HG03108 (cell line): ENCODE measurements around the gene WIPF3.
"Not testable (repeated sequence)": the region's sequence is repeated elsewhere in the genome, so short reads cannot be mapped to it uniquely, and the experiment has no call there.

Experiments
- ATAC-seq: cut with Tn5 transposase; IDR thresholded peaks from one replicate; pipeline ENCODE4 v1.9.1; 2021; ENCODE audit warnings: moderate library complexity; ENCODE audit not compliant: unreplicated experiment

The WIPF3 gene

DNA sequence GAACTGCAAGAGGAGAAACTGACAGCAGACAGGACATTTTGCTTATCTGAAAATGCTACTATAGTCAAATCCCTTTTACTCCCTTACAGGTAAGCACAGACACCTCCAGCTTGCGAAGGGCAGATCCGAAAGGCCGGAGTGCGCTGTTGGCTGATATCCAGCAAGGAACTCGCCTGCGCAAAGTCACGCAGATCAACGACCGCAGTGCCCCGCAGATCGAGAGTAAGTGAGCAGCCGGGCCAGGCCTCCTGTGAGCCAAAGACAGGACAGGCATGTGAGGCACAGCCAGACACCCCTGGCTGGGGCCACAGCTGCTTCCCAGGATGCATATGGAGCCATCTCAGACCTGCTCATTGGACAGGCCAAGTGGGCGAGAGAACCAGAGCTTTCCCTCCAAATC lies 69.4 kb downstream of the WIPF3 start:
- ATAC-seq, result no peak

DNA sequence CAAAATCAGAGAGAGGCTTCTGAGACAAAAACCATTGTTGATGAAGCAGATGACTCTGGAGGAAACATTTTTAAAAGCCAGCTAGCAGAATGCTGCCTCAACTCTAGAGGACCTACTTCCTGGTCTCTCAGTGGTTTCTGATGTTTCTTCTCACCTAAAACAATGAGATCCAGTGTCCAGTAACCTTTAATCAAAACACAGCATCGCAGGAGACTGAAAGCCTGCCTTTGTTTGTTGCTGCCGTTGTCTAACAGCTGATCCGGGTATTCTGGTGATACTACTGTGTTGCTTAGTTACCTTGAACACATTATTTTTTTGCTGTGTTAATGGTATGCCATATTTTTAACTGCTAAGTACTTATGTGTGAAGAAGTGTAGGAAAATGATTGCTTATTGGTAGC lies 70.9 kb downstream of the WIPF3 start:
- no peak for ATAC-seq

DNA sequence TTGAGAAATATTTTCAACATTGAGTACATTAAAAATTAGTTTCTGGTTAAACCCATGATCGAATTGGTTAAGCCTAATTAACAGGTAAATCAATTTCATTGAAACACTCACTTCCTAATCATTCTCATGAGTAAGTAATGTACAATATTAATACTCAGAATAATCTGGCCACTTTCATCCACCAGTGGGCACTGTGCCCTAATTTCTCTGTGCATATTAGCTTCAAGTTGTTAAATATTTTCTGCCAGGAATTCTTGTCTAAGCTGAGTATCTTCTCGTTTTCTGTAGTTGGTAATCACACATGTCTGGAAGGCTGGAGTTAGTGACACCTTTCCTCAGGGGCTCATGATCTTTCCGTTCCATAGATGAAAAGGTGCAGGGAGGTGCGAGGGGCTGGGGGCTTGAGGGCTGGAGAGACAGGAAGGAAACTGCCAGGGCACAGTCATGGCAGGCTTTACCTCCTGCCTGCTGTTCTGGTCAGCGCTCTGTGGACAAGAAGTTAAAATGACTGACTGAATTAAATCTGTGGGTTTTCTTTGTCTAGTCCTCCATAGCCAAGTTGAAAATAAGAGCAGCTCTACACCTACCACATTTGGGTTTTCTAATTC lies 71.9 kb downstream of the WIPF3 start:
- peak; percentile 49 for ATAC-seq

DNA sequence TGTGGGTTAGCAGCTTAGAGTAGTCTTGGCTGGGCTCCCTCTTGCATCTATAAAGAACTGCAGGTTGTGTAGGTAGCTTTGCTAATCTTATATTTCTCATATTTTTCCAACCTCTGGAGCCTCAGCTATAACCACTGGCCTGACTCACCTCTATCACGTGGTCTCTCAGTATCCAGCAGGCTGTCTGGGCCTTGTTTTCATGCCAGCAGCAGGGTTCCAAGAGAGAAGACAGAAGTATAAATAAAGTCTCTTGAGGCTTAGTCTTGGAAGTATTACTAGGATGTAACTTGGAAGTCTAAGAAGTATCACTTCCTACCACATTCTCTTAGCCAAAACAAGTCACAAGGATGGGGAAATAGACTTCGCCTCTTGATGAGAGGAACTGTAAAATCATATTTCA lies 73.3 kb downstream of the WIPF3 start:
- ATAC-seq, result no peak

DNA sequence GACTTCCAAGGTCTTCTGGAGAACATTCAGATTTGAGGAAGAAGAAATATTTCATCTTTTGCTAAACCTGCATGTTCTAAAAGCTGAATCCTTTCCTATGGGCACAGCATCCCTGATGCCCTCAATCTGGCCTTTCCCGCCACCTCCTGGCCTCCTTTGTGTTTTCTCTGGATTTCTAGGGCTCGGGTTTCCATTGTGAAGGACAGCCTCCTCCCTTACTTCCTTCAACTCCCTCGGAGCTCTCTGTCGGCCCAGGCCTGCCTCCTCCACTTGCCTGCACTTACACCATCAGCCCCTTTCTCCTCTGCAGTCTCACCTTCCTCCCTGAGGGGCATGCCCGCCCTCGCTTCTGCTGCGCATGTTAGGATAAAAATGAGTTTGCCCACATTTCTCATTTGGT lies 75.4 kb downstream of the WIPF3 start:
- no peak for ATAC-seq

DNA sequence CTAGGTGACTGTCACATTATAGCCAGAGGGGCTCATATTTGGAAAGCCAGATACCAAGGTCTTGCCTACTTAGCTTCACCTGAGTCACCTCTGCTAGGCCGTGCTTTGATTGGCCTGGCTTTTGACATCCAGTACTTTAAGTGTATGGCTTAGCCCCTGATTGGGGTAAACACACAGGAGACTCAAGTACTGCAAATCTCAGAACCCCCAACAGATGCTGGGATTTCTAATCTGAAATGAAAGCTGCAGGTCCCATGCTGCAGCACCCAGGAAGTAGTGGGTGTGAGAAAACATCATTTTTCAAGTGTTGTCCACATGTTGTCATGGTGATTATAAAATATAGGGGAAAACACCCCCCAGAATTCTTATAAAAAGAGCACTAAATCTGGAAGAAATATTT lies 76.2 kb downstream of the WIPF3 start:
- ATAC-seq, result no peak

DNA sequence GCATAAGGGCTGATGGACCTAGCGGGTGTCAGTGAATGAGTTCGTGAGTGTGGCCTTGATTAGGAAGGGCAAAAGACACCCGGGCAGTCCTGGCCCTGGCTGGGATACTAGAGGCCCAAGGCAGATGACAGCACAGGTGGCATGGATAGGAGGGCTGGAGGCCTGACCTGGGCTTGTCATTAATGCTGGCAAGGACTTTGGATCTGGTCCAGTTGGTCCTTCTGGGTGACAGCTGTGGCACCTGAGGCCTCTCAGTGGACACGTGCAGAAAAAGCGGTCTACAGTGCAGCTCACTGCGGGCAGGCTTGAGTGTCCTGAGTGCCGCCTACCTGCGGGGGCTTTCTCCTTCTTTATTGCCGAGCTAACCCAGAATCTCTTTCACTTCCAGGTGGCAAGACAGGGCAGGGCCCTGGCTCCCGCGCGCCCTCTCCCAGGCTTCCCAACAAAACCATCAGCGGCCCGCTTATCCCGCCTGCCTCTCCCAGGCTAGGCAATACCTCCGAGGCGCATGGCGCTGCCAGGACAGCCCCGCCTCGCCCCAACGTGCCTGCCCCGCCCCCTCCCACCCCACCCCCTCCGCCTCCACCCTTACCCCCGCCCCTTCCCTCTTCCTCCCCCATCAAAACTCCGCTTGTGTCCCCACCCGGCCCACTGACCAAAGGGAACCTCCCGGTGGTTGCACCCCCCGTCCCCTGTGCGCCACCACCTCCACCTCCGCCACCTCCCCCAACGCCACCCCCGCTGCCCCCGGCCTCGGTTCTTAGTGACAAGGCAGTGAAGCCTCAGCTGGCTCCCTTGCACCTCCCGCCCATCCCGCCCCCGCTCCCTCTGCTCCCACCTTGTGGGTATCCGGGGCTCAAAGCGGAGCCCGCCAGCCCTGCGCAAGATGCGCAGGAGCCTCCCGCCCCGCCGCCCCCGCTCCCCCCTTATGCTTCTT lies 77.4 kb downstream of the WIPF3 start:
- ATAC-seq, result no peak

DNA sequence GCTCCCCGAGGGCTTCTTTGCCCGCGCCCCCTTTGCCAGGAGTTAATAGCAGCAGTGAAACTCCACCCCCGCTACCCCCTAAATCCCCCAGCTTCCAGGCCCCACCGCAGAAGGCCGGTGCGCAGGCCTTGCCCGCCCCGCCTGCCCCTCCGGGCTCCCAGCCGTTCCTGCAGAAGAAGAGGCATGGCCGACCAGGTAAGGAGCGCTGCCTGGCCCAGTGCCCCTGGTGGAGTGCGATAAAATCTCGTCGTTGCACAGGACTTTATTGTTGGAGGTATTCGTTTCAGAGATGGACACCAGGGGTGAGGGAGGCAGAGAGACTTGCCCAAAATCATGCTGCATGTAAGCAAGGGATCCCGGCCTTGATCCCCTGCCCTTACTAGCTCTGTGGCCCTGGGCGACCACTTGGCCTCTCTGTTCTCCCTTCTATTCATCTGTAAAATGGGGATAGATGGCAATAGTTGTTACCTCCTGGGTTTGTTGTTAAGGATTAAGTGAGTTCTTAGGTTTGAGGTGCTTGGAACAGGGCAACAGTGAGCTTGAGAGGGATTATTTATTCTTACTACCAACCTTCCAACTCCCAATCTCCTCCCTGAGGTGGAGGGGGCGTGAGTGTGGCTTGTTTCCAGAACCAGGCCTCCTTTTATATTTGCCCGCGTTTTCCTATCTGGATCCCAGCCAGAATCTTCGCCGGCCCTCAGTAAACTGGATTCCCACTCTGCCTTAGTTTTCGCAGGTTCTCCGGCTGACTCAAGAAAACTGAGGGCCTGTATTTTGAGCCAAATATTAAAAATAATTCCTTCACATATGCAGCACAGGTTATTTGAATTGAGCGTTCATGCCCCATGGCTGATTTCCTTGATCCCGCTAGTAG lies 78.3 kb downstream of the WIPF3 start:
- ATAC-seq, result no peak

DNA sequence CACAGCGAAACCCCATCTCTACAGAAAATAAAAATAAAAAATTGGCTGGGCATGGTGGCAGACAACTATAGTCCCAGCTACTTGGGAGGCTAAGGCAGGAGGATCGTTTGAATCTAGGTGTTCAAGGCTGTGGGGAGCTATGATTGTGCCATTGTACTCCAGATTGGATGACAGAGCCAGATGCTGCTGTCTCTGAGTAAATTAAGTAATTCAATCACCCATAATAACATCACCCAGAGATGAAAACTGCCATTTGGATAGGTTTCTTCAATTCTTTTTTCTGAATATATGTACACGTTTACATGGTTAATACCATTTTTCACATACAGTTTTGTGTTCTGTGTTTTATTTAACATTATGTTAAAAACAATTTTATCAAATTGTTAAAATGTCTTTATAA lies 79.3 kb downstream of the WIPF3 start:
- no peak for ATAC-seq

DNA sequence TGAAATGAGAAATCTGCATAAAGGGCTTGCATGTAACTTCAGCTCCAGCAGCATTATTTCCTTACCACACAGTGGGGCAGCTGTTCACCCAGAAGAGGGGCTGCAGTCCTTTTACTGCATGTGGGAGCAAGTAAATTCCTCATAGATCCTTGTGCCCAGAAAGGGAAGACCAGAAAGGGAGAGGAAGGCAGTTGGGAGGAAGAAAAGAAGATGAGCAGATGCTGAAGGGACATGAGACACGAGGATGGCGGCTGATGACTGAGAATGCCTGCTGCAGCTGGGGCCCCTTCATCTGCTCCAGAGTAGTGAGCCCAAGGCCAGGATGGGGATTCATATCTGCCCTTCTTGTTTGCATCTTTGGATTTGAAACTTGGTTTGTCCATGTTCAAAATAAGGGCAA lies 80.5 kb downstream of the WIPF3 start:
- no peak for ATAC-seq

DNA sequence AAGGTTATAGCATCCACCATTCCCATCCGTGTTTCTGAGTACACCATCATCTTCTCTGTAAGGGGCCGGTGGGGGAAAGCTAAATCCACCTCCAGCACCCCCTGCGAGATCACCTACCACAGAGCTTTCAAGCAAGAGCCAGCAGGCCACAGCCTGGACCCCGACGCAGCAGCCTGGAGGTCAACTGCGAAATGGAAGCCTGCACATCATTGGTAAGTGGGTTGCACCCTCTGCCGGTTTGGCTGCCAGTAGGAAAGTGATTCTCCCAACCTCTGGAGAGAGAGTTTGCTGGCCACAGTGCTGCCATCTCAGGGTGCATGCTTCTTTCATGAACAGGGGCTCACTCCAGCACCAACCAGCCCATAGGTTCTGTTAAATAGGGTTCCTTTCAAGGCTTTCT lies 81.7 kb downstream of the WIPF3 start:
- ATAC-seq, result no peak

DNA sequence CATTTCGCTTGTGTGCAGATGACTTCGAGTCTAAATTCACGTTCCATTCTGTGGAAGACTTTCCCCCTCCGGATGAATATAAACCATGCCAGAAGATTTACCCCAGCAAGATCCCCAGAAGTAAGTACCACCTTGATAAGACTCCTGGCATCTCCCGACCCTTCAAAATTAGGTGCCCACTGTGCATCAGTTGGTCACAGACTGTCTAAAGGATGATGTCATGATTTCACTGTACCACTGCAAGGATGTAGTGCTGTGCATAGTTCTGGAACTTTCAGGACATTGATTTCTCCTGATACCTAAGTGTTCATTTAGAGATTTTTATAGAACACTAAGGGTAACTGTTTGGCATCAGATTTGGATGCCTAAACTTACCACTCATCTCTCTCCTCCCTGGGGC lies 83.0 kb downstream of the WIPF3 start:
- ATAC-seq, result no peak

DNA sequence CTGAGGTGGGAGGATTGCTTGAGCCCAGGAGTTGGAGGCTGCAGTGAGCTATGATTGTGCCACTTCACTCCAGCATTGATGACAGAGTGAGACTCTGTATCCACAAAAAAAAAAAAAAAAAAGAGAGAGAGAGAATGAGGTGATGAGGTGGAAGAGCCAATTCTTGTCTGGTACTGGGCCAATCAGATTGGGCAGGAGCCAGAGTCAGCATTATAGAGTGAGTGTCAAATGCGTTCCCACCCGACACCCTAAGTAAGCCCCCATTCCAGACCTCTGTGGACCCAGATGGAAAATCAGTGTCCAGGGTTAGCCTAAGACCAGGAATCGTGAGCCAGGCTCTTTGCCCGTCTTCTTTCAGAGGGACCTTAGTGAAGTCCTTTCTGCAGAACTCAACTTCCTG lies 83.9 kb downstream of the WIPF3 start:
- ATAC-seq, result no peak

DNA sequence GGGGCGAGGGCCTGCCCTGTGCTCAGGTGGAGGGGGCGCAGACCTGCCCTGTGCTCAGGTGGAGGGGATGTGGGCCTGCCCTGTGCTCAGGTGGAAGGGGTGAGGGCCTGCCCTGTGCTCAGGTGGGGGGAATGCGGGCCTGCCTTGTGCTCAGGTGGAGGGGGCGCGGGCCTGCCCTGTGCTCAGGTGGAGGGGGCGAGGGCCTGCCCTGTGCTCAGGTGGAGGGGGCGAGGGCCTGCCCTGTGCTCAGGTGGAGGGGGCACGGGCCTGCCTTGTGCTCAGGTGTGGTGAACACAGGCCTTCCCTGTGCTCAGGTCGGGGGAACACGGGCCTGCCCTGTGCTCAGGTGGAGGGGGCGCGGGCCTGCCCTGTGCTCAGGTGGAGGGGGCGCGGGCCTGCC lies 84.5 kb downstream of the WIPF3 start:
- not testable (repeated sequence) for ATAC-seq

DNA sequence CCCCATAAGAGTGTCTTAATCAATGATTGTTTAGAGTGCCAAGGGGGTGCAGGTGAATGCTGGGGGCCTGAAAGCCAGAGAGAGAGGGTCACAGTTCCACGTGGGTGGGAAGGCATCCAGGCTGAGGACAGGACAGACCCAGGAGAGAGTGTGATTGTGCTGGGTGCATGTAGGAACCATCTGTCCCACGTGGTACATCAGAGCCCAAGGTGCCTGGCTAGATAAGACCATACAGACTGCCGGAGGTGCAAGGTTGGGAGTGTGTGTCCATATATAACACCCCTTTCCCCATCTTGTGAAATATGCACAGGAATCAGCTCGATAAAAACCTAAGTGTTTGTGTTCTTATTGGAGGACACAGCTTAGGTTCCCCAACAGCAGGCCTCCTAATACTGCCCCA lies 85.5 kb downstream of the WIPF3 start:
- ATAC-seq, result no peak

DNA sequence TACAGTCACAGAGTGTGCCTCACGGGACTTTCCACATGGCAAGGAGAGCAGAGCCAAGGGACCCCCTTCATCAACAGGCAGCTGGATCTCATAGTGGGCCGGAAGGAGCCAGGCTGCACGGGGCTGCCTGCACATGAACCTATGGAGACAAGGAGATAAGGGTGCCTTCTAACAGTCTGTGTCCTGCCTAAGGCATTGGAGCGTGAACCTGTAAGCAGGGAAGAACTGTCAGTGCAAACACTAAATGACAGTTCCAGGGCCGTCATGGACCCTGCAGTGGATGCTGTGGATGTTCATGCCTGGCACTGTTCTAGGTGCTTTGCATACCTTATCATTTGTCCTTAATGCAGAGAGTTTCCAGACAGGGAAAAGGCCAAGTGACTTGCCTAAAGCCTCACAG lies 85.9 kb downstream of the WIPF3 start:
- ATAC-seq, result no peak

DNA sequence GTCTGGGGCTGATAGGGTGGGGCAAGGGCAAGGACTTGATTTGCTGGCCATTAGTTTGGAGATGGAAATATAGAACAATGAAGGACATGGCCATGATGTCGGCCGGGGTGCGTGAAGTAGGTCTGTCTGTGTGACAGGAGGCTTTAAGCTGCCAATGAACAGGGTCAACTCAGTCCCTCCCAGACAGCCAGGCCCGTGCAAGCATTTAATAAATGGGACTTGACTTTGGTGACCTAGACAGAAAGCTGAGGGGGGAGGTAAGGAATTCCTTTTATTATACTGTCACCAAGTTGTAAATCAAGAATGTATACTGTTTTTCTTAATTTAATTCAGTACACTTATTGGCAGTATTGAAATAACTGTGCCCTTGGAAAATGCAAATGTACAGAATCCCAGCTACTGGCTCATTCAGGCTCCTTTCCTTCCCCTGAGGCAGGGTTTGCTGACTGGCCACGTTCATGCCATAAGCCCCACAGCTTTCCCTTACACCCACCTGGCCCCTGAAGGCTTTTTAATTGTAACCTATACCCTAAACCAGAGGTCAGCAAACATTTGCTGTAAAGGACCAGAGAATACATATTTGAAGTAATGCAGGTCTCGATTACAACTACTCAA lies 87.2 kb downstream of the WIPF3 start:
- ATAC-seq, result no peak

DNA sequence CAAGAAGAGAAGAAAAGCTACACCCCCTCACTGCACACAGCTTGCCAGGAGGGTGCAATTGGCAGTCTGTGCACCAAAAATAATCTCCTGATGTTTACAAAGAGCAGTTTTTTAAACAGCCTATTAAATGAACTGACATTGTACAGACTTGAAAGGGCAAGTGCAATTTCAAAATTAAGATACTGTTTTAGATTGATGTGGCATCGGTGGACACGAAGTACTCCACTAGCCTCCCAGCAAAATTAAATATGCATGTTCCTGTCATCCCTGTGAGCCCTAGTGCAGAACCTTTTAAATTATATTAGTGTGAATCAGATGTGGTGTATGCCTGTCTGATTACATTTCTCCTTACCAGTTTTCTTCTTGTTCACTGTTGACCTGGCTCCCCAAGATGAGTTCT lies 87.9 kb downstream of the WIPF3 start:
- no peak for ATAC-seq

DNA sequence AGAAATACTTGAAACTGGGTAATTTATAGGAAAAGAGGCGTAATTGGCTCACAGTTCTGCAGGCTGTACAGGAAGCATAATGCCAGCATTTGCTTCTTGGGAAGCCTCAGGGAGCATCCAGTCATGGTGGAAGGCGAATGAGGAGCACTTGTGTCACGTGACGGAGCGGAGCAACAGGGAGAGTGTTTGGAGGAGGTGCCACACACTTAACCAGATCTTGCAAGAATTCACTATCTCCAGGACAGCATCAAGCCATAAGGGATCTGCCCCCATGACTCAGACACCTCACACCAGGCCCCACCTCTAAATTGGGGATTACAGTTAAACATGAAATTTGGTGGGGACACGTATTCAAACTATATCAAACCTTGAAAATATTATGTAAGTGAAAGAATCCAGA lies 89.3 kb downstream of the WIPF3 start:
- ATAC-seq, result no peak

DNA sequence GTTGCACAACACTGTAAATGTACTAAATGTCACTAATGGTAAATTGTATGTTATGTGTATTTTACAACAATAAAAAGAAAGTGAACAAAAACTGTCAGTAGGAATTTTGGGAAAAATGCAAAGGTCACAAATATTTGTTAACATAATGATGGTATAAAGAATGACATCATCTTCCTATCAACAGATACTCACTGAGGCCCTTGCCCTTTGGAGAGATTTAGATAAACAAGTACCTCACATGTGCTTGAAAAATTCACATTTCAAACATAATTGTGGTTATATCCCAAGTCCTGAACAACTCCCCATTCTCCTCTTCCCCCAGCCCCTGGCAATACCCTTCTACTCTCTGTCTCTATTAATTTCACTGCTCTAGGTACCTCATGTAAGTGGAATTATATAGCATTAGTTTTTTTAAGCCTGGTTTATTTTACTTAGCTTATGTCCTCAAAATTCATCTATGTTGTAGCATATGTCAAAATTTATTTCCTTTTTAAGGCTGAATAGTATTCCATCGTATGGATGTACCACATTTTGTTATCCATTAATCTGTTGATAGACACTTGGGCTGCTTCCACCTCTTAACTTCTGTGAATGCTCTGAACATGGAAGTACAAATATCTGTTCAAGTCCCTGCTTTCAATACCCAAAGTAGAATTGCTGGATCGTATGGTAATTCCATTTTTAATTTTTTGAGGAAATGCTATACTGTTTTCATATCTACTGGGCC lies 90.5 kb downstream of the WIPF3 start:
- no peak for ATAC-seq

DNA sequence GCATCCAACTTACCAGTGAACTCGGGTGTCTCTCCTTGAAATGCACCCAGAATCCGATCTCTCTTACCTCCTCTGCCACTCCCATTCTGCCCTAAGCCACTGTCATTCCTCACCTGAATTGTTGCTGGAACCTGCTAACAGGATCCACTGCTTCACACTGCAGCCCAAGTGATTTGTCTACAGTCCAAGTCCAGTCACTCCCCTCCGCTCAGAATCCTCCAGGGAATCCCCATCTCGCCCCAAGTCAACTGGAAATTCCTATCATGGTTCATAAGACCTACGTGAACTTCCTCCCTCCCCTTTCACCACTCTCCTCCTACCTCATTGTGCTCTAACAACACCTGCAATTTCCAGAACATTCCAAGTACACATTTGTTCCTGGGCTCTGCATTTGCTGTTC lies 92.0 kb downstream of the WIPF3 start:
- ATAC-seq, result no peak
